ENCODE measurements around the gene MIGA2.

- no peak for TF ChIP-seq EZH2phosphoT487 (IDR thresholded peaks at IDR 0.05; ENCODE audit: borderline replicate concordance)
- TF ChIP-seq EGR1 (IDR thresholded peaks at IDR 0.05; ENCODE audit: low read depth): no peak
- no peak for TF ChIP-seq CTCF (IDR thresholded peaks at IDR 0.05 in 2 of 3, conservative IDR thresholded peaks at IDR 0.05 in 1 of 3; ENCODE audit: borderline replicate concordance in 1 of 3, insufficient read depth in 1 of 3, low read depth in 2 of 3, low read length in 2 of 3)
- TF ChIP-seq POLR2A (IDR thresholded peaks at IDR 0.05; ENCODE audit: borderline replicate concordance, extremely low read depth, insufficient read depth, insufficient read length): no peak
- no peak for TF ChIP-seq CEBPB (IDR thresholded peaks at IDR 0.05; ENCODE audit: low read depth)
Measured at GRCh38 chr9:129104051-129104450, 67.6 kb downstream of the MIGA2 start.
